ENCODE data around the gene XCR1. TPM values are rescaled to one million over a fixed set of nuclear protein-coding genes. Genes with fewer than 3 reads are reported as not detected.

Gene XCR1
- total and polyA plus RNA-seq, 10 donors, result 0.06 to 7.3 (median 1.5) TPM

DNA sequence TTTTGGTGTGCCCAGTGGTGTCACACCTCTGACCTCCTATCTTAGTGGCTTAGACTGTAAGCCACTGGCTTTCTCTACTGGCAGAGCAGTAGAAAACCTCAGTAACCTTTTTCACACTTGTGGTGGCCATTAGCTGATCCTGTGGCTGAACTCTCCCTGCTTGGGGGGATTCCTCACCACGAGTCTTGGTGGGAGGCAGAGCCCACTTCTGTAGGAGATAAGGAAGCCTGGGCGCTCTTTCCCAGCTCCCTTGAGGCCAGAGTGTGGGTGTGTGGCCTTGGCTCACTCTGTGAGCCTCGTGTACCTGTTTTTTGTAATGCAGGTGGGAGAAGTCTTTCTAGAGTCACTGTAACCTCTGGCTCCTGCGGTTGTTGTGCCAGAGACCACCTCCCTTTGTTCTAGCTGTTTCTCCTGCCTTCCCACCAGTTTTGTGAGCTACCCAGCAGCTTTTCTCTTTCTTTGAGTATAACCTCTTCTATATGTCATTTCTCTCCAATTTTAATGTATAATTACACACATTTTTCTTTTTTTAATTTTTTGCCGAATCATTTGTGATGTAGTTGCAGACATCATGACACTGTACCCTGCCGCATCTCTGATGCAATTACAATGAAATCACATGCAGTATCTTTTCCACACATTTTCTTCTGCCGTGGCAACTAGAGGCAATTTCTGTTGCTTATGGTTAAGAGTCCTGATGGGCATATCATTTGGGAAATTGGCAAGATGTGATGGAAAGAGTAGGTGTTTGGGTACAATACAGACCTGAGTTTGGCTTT, 13.8 kb downstream of the XCR1 start:
- H3K9me3 ChIP-seq, result no peaks in the 10 kb centered on the region
- no peaks in the 10 kb centered on the region for H3K36me3 ChIP-seq
- intact Hi-C loops (cut with DNase I; ENCODE audit: low total_unique reads), result no loop called here
- H3K27me3 ChIP-seq (replicated peaks in 1 of 7), result no peaks in the 10 kb centered on the region
- no peaks in the 10 kb centered on the region for H3K4me1 ChIP-seq
- no peak overlapping the region for H3K4me3 ChIP-seq
- TF ChIP-seq POLR2A (IDR thresholded peaks at IDR 0.05) (no peak), POLR2AphosphoS5 (IDR thresholded peaks at IDR 0.05) (no peak)
- TF ChIP-seq, protein P1, sequence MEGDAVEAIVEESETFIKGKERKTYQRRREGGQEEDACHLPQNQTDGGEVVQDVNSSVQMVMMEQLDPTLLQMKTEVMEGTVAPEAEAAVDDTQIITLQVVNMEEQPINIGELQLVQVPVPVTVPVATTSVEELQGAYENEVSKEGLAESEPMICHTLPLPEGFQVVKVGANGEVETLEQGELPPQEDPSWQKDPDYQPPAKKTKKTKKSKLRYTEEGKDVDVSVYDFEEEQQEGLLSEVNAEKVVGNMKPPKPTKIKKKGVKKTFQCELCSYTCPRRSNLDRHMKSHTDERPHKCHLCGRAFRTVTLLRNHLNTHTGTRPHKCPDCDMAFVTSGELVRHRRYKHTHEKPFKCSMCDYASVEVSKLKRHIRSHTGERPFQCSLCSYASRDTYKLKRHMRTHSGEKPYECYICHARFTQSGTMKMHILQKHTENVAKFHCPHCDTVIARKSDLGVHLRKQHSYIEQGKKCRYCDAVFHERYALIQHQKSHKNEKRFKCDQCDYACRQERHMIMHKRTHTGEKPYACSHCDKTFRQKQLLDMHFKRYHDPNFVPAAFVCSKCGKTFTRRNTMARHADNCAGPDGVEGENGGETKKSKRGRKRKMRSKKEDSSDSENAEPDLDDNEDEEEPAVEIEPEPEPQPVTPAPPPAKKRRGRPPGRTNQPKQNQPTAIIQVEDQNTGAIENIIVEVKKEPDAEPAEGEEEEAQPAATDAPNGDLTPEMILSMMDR (IDR thresholded peaks at IDR 0.05 in 8 of 11, conservative IDR thresholded peaks at IDR 0.05 in 3 of 11), result no peak
- H3K27ac ChIP-seq, result no peak overlapping the region
- WGBS, 5 donors, result 71 to 81% (median 77%) methylated on average over 7 of the region's 7 CpGs
- DNase-seq, result no peak

DNA sequence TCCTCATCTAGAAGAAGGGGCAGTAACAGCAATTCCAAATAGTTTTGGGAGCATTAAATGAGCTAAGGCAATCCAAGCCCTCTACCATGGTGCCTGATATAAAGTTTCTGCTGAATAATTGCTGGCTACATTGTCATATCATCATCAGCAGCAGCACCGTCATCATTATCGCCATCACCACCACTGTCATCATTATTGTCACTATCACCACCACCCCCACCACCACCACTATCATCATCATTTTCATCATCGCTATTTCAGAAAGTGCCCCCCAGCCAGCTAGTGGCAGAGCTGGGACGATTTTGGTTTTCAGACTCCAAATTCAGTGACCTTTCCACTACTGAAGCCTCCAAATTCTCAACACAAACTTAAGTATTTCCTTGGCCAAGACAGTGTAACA, 15.0 kb downstream of the XCR1 start:
- DNase-seq, result no peak
- intact Hi-C loops (cut with DNase I; ENCODE audit: low total_unique reads), result no loop called here
- Histone ChIP-seq H3K27me3 (replicated peaks in 1 of 7) (no peaks in the 10 kb centered on the region), H3K36me3 (no peaks in the 10 kb centered on the region), H3K4me3 (no peak overlapping the region), H3K27ac (no peak overlapping the region), H3K9me3 (no peaks in the 10 kb centered on the region), H3K4me1 (no peaks in the 10 kb centered on the region)
- WGBS, 5 donors, result 81 to 89% (median 86%) methylated on average over 4 of the region's 4 CpGs
- TF ChIP-seq, protein P1 (IDR thresholded peaks at IDR 0.05 in 8 of 11, conservative IDR thresholded peaks at IDR 0.05 in 3 of 11), result no peak
- TF ChIP-seq POLR2AphosphoS5 (IDR thresholded peaks at IDR 0.05) (no peak), POLR2A (IDR thresholded peaks at IDR 0.05) (no peak)

DNA sequence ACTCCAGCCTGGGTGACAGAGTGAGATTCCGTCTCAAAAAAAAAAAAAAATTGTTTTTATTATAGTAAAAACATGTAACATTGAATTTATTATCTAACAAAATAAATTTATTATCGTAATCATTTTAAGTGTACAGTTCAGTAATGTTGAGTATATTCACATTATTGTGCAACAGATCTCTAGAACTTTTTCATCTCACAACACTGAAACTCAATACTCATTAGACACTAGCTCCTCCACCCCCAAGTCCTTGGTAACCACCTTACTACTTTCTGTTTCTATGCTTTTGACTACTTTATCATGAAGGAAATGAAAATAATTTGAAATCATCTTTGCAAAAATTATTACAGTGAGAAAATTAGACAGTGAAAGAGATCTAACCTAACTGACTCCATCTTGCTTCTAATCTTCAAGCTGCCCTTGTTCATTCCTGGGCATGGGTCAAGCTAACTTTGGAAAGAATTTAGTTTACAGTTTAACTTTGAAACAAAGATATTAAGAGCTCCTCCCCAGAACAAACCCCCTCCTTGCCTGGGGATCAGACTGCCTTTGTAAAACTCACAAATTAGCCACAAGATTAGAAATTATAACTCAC, 16.7 kb downstream of the XCR1 start:
- intact Hi-C loops (cut with DNase I; ENCODE audit: low total_unique reads), result no loop called here
- 86 to 97% (median 92%) methylated on average over 2 of the region's 2 CpGs for WGBS, 5 donors

DNA sequence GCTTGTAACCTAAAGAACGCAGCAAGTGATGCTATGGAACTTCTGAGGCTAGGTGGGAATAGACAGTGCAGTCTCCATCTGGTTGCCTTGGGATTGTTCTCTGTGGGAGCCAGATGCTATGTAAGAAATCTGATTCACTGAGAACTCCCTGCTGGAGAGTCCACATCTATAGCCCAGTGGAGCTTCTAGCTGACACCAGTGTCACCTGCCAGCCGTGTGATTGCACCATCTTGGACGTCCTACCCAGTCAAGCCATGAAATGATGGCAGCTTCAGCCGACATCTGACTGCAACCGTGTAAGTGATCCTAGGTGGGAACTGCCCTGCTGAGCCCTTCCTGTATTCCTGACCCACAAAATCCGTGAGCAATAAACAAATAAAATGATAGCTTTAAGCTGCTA, 19.2 kb downstream of the XCR1 start:
- no peaks in the 10 kb centered on the region for H3K36me3 ChIP-seq
- no peaks in the 10 kb centered on the region for H3K9me3 ChIP-seq
- H3K27me3 ChIP-seq (replicated peaks in 1 of 7), result no peaks in the 10 kb centered on the region
- WGBS, 5 donors, result 65 to 94% (median 89%) methylated on average over 6 of the region's 6 CpGs
- DNase-seq, result no peak
- H3K4me3 ChIP-seq, result no peak overlapping the region
- H3K4me1 ChIP-seq, result no peaks in the 10 kb centered on the region
- H3K27ac ChIP-seq, result no peak overlapping the region
- intact Hi-C loops (cut with DNase I; ENCODE audit: low total_unique reads), result no loop called here
- no peak for TF ChIP-seq POLR2A (IDR thresholded peaks at IDR 0.05)
- TF ChIP-seq, protein P1 (IDR thresholded peaks at IDR 0.05 in 8 of 11, conservative IDR thresholded peaks at IDR 0.05 in 3 of 11), result no peak

More for the DNA sequence above, 16.7 kb downstream of the XCR1 start:
- H3K27me3 ChIP-seq (replicated peaks in 1 of 7), result no peaks in the 10 kb centered on the region
- no peak for TF ChIP-seq POLR2A (IDR thresholded peaks at IDR 0.05)
- TF ChIP-seq, protein P1 (IDR thresholded peaks at IDR 0.05 in 8 of 11, conservative IDR thresholded peaks at IDR 0.05 in 3 of 11), result no peak
- TF ChIP-seq POLR2AphosphoS5 (IDR thresholded peaks at IDR 0.05), result no peak
- no peaks in the 10 kb centered on the region for H3K4me1 ChIP-seq
- no peak overlapping the region for H3K4me3 ChIP-seq
- no peaks in the 10 kb centered on the region for H3K9me3 ChIP-seq
- no peak for DNase-seq
- no peaks in the 10 kb centered on the region for H3K36me3 ChIP-seq
- no peak overlapping the region for H3K27ac ChIP-seq
